ENCODE data around the gene GRM4. TPM values are rescaled to one million over a fixed set of nuclear protein-coding genes. Genes with fewer than 3 reads are reported as not detected.

The GRM4 gene
- total RNA-seq, 1 donor: not detected

- no peak overlapping the region for H3K4me3 ChIP-seq (ENCODE audit: low read depth, low read length)
- TF ChIP-seq CTCF (IDR thresholded peaks at IDR 0.05; ENCODE audit: insufficient read depth, low read length): no peak
- no peak for DNase-seq (ENCODE audit: low read depth)
Observed at GRCh38 chr6:33976437-33977360, 169.2 kb downstream of the GRM4 start.

GRCh38 chr6:33975661-33976436, 170.0 kb downstream of the GRM4 start:
- TF ChIP-seq CTCF (IDR thresholded peaks at IDR 0.05; ENCODE audit: insufficient read depth, low read length): no peak
- DNase-seq (ENCODE audit: low read depth): no peak

GRCh38 chr6:33974471-33974870, 171.4 kb downstream of the GRM4 start:
- no peak for TF ChIP-seq CTCF (IDR thresholded peaks at IDR 0.05; ENCODE audit: insufficient read depth, low read length)
- DNase-seq (ENCODE audit: low read depth): no peak
- no peak overlapping the region for H3K4me3 ChIP-seq (ENCODE audit: low read depth, low read length)

More at GRCh38 chr6:33975661-33976436, 170.0 kb downstream of the GRM4 start:
- H3K4me3 ChIP-seq (ENCODE audit: low read depth, low read length): no peak overlapping the region

GRCh38 chr6:33974030-33974429, 171.9 kb downstream of the GRM4 start:
- no peak for DNase-seq (ENCODE audit: low read depth)
- no peak for TF ChIP-seq CTCF (IDR thresholded peaks at IDR 0.05; ENCODE audit: insufficient read depth, low read length)
- no peak overlapping the region for H3K4me3 ChIP-seq (ENCODE audit: low read depth, low read length)

- no peak for DNase-seq (ENCODE audit: low read depth)
- TF ChIP-seq CTCF (IDR thresholded peaks at IDR 0.05; ENCODE audit: insufficient read depth, low read length): no peak
- H3K4me3 ChIP-seq (ENCODE audit: low read depth, low read length): no peak overlapping the region
Observed at GRCh38 chr6:33971580-33971979, 174.3 kb downstream of the GRM4 start.

Small RNA genes within 50 kb of the gene (small RNA-seq; reads per million reads assigned to genes)
- gene MIR1275: not detected

Other genes with a start within 250 kb of the GRM4 start
- 38.6 and 635 TPM in 2 replicates for gene HMGA1, start 90.8 kb upstream of the GRM4 start, total RNA-seq (ENCODE audit: low replicate concordance)
- 14.7 and 44.7 TPM in 2 replicates for gene SMIM29, start 102.9 kb upstream of the GRM4 start, total RNA-seq (ENCODE audit: low replicate concordance)
- gene NUDT3, start 246.6 kb upstream of the GRM4 start, total RNA-seq (ENCODE audit: low replicate concordance): 24.4 and 34.6 TPM in 2 replicates

All from fibroblast of the aortic adventitia (primary cell).